OCI-LY1 (cell line): ENCODE results near the gene TDRKH.

Experiments
- EZH2 ChIP-seq: fragments of 200-600 bp; sonication (generic), shearing (Covaris generic); IDR thresholded peaks from 2 replicates; pipeline ENCODE4 v1.8.0; 2017; ENCODE audit warnings: borderline replicate concordance, mixed run types, mild to moderate bottlenecking, antibody characterized with exemption, low read length, moderate library complexity, mixed read lengths
- TF ChIP-seq, protein P1 (sequence below): fragments of 200-600 bp; sonication (generic), shearing (Covaris generic); IDR thresholded peaks from 2 replicates; pipeline ENCODE4 v1.5.1; 2017; ENCODE audit warnings: mild to moderate bottlenecking, antibody characterized with exemption, low read length, moderate library complexity, mixed read lengths

GRCh38 chr1:151819976-151820623, 29.8 kb upstream of the TDRKH start:
- TF ChIP-seq, protein P1, sequence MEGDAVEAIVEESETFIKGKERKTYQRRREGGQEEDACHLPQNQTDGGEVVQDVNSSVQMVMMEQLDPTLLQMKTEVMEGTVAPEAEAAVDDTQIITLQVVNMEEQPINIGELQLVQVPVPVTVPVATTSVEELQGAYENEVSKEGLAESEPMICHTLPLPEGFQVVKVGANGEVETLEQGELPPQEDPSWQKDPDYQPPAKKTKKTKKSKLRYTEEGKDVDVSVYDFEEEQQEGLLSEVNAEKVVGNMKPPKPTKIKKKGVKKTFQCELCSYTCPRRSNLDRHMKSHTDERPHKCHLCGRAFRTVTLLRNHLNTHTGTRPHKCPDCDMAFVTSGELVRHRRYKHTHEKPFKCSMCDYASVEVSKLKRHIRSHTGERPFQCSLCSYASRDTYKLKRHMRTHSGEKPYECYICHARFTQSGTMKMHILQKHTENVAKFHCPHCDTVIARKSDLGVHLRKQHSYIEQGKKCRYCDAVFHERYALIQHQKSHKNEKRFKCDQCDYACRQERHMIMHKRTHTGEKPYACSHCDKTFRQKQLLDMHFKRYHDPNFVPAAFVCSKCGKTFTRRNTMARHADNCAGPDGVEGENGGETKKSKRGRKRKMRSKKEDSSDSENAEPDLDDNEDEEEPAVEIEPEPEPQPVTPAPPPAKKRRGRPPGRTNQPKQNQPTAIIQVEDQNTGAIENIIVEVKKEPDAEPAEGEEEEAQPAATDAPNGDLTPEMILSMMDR, result no peak
- no peak for TF ChIP-seq EZH2
